ENCODE results near the gene SCAPER.

GRCh38 chr15:76332796-76333195 is 572.3 kb downstream of the SCAPER start:
- TF ChIP-seq CTCF (IDR thresholded peaks at IDR 0.05) (no peak), EP300 (IDR thresholded peaks at IDR 0.05) (no peak)

Data from esophagus muscularis mucosa (tissue), 3 donors.